ENCODE data around the gene VAV2. TPM values are rescaled to one million over a fixed set of nuclear protein-coding genes. Genes with fewer than 3 reads are reported as not detected.

Gene VAV2
- total RNA-seq, 1 experiment from 2014 or later = 30.7 TPM

- CTCF ChIA-PET = no interaction called here
- H3K4me3 Mint-ChIP-seq (ENCODE audit: low read depth, unreplicated experiment) = no peak overlapping the region
- no peaks in the 10 kb centered on the region for H3K9me3 Mint-ChIP-seq (ENCODE audit: low read depth, unreplicated experiment)
- no peak for TF ChIP-seq CTCF (IDR thresholded peaks at IDR 0.05; ENCODE audit: unreplicated experiment)
- peaks cover 39% of the 10 kb centered on the region for H3K36me3 Mint-ChIP-seq (ENCODE audit: insufficient read depth, unreplicated experiment)
- BruUV-seq (replicated peaks) = no TSS peak
- no peak overlapping the region for H3K27ac Mint-ChIP-seq (ENCODE audit: unreplicated experiment)
- no peaks in the 10 kb centered on the region for H3K4me1 Mint-ChIP-seq (ENCODE audit: low read depth, unreplicated experiment)
- no peak for DNase-seq
- no peaks in the 10 kb centered on the region for H3K27me3 Mint-ChIP-seq (ENCODE audit: unreplicated experiment)
- intact Hi-C loops (cut with micrococcal nuclease; ENCODE audit: unreplicated experiment) = no loop called here
Observed at GRCh38 chr9:134035041-134036039, 43.2 kb upstream of the VAV2 start.

GRCh38 chr9:134034215-134035040 lies 42.3 kb upstream of the VAV2 start:
- H3K27ac Mint-ChIP-seq (ENCODE audit: unreplicated experiment) = no peak overlapping the region
- H3K27me3 Mint-ChIP-seq (ENCODE audit: unreplicated experiment) = no peaks in the 10 kb centered on the region
- H3K9me3 Mint-ChIP-seq (ENCODE audit: low read depth, unreplicated experiment) = no peaks in the 10 kb centered on the region
- peaks cover 31% of the 10 kb centered on the region for H3K36me3 Mint-ChIP-seq (ENCODE audit: insufficient read depth, unreplicated experiment)
- CTCF ChIA-PET = no interaction called here
- no peak for DNase-seq
- intact Hi-C loops (cut with micrococcal nuclease; ENCODE audit: unreplicated experiment) = no loop called here
- BruUV-seq (replicated peaks) = no TSS peak
- TF ChIP-seq CTCF (IDR thresholded peaks at IDR 0.05; ENCODE audit: unreplicated experiment) = no peak
- no peaks in the 10 kb centered on the region for H3K4me1 Mint-ChIP-seq (ENCODE audit: low read depth, unreplicated experiment)
- no peak overlapping the region for H3K4me3 Mint-ChIP-seq (ENCODE audit: low read depth, unreplicated experiment)

- H3K27ac Mint-ChIP-seq (ENCODE audit: unreplicated experiment) = no peak overlapping the region
- BruUV-seq (replicated peaks) = no TSS peak
- TF ChIP-seq CTCF (IDR thresholded peaks at IDR 0.05; ENCODE audit: unreplicated experiment) = no peak
- H3K27me3 Mint-ChIP-seq (ENCODE audit: unreplicated experiment) = no peaks in the 10 kb centered on the region
- no peak overlapping the region for H3K4me3 Mint-ChIP-seq (ENCODE audit: low read depth, unreplicated experiment)
- H3K9me3 Mint-ChIP-seq (ENCODE audit: low read depth, unreplicated experiment) = no peaks in the 10 kb centered on the region
- intact Hi-C loops (cut with micrococcal nuclease; ENCODE audit: unreplicated experiment) = no loop called here
- H3K4me1 Mint-ChIP-seq (ENCODE audit: low read depth, unreplicated experiment) = no peaks in the 10 kb centered on the region
- peaks cover 33% of the 10 kb centered on the region for H3K36me3 Mint-ChIP-seq (ENCODE audit: insufficient read depth, unreplicated experiment)
- CTCF ChIA-PET = interaction anchor here (0.9 kb wide), 1 partner anchor 318 kb away, joined by 3 read pairs; no protein-coding TSS in a partner anchor
- no peak for DNase-seq
Observed at GRCh38 chr9:134033516-134034214, 41.5 kb upstream of the VAV2 start.

All from Calu3 (cell line).